NCI-H2171 (cell line): ENCODE data around the gene MAP1LC3B.

Experiments
- DNase-seq: peaks from one replicate; lab custom pipeline; 2025; lab: John Stamatoyannopoulos, UW

MAP1LC3B gene

GRCh38 chr16:87432330-87432915 lies 40.3 kb downstream of the MAP1LC3B start:
- DNase-seq = no peak

DNA sequence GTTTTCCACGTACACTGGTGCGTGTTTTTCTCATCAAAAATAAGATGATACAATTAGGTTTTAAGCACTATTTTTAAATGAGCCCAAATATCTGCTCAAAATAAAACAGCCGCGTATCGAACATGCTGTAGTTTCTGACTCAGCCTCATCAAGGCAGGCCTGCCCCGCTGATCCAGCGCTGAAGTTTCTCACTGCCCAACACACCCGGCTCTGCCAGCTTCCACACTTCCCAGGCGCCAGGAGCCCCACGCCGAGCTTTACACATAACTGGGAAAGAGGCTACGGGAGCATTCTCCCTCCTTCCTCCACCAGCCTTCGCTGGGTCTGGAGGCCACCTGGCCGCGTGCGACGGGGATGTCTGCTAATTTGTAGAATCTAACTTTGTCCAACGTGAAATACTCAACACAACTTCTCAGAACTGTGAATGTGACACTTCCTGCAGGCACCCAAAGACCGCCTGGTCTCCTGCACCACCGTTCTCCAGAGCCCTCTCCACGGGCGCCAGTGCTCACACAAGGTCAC lies 42.1 kb downstream of the MAP1LC3B start:
- no peak for DNase-seq

- no peak for DNase-seq
Observed at GRCh38 chr16:87435372-87436224, 43.5 kb downstream of the MAP1LC3B start.

GRCh38 chr16:87436225-87437172 lies 44.4 kb downstream of the MAP1LC3B start:
- DNase-seq = no peak

DNA sequence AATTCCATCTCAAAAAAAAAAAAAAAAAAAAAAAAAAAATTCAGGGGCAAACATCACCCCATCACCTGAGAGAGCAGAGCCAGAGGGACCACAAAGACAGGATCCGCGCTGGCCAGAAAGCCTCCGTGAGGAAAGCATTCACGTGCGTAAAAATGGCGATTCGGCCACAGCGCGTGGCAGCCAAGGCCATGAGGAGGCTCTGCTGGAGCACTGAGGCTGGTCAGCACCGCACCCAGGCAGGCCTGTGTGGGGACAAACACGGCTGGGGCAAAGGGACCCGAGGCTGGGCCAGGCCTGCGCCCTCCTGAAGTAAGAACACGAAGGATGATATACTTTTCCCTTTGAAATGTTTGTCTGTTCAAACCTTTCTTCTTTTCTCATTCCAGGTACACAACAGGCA lies 45.2 kb downstream of the MAP1LC3B start:
- DNase-seq = no peak

DNA sequence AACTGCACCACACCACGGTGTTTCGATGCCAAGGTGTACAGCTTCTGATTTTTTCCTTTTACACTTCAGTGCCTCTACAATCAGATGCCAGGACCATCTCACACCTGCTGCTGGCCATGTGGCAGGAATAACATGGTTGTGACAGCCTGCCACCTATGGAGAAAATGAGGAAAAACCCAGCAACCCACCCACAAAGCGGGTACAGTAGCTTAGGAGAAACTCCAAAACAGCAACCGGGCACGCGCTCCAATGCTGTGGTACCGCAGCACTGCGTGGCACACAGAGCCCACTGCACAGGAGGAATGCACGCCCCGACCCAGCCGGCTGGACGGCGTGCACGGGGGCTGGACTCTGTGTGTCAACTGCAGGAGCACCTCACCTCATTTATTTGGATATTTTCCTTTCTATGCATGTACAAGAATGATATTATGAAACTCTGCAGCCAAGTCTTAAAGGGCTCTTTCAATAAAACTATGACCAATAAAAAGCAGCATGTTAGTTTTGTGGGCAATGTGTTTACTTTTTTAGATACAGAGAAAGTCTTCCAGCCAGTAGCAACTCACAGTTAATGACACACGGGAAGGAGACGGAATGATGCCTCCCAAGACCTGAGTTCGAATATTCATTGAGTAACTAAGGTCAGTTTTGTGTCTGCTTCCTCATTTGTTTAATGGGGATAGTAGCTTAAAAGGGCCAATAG lies 45.9 kb downstream of the MAP1LC3B start:
- DNase-seq = no peak

GRCh38 chr16:87438611-87438985 lies 46.5 kb downstream of the MAP1LC3B start:
- no peak for DNase-seq

DNA sequence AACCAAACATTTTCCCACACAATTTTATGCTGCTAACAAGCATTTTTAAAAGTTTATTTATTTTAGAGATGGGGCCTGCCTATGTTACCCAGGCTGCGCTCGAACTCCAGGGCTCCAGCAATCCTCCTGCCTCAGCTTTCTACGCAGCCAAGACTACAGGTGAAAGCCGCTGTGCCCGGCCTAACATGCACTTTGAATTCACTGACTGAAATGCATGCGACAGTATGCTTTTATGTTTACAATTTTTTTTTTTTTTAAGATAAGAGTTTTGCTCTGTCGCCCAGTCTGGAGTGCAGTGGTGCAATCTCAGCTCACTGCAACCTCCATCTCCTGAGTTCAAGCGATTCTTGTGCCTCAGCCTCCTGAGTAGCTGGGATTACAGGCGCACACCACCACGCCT lies 47.8 kb downstream of the MAP1LC3B start:
- no peak for DNase-seq

DNA sequence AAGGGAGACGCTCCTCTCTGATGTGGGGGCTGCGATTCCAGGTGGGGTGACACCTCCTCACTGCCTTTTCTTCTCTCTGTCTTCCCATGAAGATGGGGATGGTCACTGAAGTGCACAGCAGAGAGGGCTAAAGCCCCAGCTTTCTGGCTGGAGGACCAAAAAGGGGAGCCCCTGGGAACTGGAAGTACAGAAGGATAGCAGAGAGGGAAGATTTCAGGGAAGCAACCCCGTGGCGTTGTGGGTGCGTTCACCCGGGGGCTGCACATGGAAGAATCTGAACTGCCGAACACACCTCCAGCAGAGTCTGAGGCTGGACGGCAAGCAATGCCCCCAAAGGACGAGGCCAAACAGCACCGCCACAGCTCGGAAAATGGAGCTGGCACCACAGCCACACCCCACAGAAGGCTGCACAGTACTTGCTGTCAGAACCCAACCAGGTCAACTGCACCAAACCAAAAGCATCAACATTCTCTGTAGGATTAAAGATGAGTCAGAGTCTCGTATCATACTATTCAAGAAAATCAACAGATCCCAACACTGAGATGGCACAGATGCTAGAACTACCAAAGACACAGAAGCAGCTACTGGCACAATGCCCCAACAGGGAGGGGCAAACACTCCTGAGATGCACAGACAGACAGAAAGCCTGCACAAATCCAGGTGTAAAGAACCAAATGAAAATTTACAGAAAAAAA lies 49.9 kb downstream of the MAP1LC3B start:
- no peak for DNase-seq

DNA sequence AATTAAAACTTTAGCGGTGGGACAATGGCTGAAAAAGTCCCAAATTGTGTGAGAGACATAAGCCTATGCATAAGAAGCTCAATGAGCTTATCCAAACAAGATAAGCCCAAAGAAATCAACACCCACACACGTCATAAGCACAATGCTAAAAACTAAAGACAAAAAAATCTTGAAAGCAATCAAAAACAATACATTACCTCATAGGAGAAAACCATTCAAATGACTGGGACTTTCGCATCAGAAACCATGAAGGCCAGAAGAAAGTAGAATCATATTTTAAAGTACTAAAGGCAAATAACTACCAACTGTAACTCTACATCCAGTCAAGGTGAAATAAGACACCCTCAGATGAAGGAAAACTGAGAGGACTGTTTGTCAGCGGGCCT lies 50.4 kb downstream of the MAP1LC3B start:
- DNase-seq = no peak

GRCh38 chr16:87443016-87443415 lies 50.9 kb downstream of the MAP1LC3B start:
- no peak for DNase-seq

DNA sequence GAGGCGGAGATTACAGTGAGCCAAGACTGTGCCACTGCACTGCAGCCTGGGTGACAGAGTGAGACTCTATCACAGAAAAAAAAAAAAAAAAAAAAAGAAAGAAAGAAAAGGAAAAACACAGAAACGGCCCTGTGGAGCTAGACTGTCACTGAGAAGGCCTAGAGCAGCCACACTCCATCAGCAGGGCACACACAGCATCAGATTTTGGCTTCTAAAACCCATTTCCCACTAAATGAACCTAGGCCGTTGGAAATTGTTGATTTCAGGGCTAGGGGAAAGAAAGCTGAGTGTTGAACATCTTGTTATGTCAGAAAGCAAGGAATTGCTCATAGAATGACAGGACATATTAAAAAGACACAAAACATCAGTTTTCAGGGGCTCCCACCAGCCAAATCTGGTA lies 51.8 kb downstream of the MAP1LC3B start:
- DNase-seq = no peak

DNA sequence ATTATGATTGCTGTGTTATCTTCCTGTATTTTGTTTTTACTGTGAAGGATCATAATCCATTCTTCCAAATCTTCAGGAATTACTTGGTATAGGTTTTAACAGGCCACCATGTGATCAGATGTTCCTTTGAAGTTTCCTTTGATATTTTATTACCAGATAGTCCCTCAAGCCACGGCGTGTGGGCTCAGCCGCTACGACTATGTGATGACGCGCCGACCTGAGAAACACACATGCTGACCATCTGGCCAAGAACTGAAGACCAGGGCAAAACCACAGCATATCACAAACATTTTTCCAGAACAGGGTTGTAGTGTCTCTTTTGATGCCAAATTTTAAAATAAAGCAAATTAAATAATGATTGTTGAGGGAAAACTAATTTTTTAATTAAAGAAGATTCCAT lies 53.4 kb downstream of the MAP1LC3B start:
- DNase-seq = no peak

- no peak for DNase-seq
Observed at GRCh38 chr16:87446479-87446878, 54.3 kb downstream of the MAP1LC3B start.

- no peak for DNase-seq
Observed at GRCh38 chr16:87447323-87447722, 55.2 kb downstream of the MAP1LC3B start.

DNA sequence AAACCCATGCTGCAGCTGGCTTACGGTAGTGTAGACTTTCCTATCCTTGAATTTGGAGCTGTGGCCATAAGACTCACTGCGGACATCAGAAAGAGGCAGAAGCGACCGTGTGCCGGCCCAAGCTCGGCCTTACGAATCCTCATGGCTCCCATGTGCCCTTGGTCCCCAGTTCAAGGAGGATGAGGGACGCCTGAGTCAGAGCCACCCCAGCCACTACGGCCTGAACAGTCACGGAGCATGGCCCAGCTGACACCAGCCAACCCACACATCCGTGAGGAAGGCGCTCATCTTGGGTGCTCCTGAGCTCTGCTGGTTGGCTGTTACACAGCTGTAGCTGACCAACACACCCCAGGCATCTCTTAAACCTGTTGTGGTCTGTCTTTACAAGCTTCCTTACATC lies 56.7 kb downstream of the MAP1LC3B start:
- DNase-seq = no peak

DNA sequence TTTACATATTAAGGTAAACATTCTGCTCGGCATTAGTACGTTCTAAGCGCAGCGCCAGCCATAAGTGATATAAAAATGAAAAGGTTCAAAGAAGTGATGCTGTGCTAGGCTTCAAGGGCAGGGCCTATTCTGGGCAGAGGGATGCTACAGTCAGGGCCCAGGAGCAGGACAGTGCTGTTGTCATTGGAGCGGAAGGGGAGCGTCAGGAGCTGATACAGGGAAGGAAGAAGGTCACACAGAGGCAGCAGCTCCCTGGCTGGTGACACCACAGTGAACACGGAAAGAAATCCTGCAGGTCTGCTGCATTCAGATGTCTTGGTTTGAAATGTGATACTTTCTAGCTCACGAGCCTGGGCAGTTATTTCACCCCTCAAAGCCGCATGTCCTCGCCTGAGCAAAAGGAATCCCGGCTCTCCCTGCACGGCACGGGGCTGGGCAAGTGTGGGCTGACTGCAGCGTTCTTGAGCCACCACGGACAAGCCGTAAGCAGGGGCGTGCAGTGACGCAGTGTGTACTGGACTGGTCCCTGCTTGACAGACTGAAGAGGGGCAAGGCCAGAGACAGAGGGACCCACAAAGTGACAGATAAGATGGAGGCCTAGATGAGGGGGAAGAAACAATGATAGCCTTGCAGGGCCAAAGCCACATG lies 59.6 kb downstream of the MAP1LC3B start:
- no peak for DNase-seq

- no peak for DNase-seq
Observed at GRCh38 chr16:87453326-87453725, 61.2 kb downstream of the MAP1LC3B start.
